Caki2 (cell line): ENCODE results near the gene SYT15. TPM values are rescaled to one million over a fixed set of nuclear protein-coding genes. Genes with fewer than 3 reads are reported as not detected.
"Not testable (repeated sequence)": the region's sequence is repeated elsewhere in the genome, so short reads cannot be mapped to it uniquely, and the experiment has no call there.

Experiments
- DNase-seq: peaks from one replicate; pipeline ENCODE4 v3.0.0-alpha.2; 2015; ENCODE audit warnings: low read depth
- in situ Hi-C: cut with HindIII; loops from 2 replicates; pipeline ENCODE4 v1.10.0; 2016; ENCODE audit warnings: low sequenced_read_pairs, low pct_unique_long_range_greater_than_20kb, mixed read lengths
- total RNA-seq: library from RNA; depleted of rRNA; stranded (reverse); fragments of >200 nt; shearing (Covaris generic); gene quantifications from 2 replicates; pipeline ENCODE4 v1.2.3, GENCODE V29; 2014; ENCODE audit warnings: low replicate concordance; rRNA removed

SYT15 gene
- not detected in 2 replicates for total RNA-seq

DNA sequence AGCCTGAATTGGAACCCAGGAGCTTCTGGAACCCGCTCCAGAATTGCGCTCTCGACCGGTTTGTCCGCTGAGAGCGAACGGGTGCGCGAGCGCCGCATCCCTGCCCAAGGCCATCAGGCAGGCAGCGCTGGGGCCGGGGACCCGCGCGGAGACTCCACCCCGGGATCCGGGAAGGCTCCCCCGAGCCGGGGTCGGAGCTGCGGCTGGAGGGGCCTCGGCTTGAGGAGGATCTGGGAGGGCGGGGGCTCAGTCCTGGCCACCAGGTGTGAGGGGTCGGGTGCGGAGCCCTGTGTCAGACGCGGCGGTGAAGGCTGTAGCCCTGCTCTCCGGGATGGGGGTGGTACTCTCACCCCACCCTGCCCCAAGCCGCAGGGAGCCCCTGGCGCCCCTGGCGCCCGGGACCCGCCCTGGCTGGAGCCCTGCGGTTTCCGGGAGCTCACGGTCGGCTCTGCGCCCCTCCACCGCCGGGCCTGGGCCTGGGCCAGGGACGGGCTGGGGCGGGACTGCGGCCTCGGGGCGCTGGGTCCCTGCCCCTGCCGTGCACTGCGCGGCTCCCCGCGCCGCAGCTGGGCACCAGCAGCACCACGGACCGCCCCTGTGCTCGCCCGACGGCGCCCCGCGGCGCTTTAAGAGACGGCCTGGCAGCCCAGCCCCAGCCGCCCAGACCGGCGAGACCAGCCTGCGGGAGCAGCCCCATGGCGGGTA, at the start of gene SYT15:
TSS of gene SYT15 (plus strand) at position 655 of the 705 bp plus-strand sequence. CDS start at position 696, 41 bp downstream.
- DNase-seq, in situ Hi-C loops: not testable (repeated sequence)

DNA sequence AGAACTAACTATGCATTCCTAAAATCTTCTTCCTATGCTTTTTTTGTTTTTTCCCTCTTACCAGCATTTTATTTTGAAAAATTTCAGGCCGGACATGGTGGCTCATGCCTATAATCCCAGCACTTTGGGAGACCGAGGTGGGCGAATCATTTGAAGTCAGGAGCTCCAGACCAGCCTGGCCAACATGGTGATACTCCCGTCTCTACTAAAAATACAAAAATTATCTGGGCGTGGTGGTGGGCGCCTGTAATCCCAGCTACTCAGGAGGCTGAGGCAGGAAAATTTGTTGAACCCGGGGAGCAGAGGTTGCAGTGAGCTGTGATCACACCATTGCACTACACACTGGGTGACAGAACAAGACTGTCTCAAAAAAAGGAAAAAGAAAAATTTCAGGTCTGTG, 49.2 kb upstream of the SYT15 start:
- DNase-seq, in situ Hi-C loops: not testable (repeated sequence)

DNA sequence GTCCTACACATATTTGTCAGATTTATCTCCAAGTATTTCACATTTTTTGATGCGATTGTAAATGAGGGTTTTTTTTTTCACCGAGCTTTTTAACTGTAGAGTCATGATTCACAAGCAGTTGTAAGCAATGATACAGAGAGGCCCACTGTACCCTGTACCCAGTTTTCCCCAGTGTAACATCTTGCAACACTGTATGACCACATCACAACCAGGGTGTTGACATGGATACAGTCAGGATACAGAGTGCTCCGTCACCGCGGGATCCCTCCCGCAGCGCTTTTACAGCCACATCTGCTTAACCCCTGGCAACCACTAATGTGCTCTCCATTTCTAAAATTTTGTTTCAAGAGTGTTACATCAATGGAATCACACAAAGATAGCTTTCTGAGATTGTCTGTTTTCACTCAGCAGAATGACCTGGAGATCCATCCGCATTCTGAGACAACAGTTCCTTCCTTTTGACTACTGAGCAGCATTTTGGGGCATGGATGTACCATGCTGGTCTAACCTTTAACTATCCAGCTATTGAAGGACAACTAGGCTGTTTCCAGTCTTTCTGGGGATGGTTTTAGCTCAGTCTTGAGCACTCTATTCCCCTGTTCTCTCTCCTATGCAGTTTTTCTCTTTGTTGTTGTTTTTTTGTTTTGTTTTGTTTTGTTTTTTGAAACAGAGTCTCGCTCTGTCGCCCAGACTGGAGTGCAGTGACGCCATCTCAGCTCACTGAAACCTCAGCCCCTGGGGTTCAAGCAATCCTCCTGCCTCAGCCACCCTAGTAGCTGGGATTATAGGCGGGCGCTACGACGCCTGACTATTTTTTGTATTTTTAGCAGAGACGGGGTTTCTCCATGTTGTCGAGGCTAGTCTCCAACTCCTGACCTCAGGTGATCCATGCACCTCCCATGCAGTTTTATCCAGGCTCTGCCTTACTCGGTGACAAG, 48.4 kb upstream of the SYT15 start:
- in situ Hi-C loops = no loop called here
- no peak for DNase-seq

DNA sequence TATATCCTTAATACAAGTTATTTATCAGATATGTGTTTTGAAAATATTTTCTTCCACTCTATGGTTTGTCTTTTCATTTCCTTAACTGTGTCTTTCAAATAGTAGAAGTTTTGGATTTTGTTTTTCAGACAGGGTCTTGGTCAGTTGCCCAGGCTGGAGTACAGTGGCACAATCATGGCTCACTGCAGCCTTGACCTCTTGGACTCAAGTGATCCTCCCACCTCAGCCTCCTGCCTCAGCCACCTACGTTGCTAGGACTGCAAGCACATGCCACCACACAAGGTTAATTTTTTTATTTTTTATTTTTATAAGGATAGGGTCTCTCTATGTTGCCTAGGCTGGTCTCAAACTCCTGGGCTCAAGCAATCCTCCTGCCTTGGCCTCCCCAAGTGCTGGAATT, 46.7 kb upstream of the SYT15 start:
- in situ Hi-C loops = not testable (repeated sequence)

DNA sequence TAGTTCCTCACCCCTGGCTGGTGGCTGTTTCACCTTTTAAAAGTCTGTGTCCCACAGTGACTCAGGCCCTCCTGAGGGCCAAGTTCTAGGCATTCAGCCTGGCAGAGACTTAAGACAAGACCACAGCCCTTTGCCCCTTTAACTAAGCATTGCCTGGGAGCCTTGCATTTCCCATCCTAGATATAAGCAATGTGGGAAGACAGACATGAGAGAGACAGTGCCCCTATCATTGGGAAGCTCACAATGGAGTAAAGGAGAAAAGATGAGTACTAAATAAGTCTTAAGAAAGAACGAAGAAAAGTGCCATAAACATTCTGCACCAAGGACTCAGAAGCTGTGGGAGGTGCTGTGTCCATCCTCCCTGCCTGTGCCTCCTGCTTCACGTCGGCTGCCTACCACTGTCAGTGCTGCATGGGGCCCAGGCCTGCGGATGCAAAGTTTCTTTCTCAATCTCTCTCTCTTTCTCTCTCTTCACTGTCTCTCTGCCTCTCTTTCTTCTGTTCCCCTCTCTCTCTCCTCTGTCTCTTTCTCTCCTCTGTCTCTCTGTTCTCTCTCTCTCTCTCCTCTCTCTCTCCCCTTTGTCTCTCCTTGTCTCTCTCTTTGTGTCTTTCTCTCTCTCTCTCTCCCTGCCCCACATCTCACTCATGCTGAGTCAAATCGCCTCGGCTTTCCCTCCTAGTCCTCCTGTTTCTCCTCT, 44.0 kb upstream of the SYT15 start:
- DNase-seq = no peak
- in situ Hi-C loops = no loop called here

More for the DNA sequence above, 46.7 kb upstream of the SYT15 start:
- DNase-seq = not testable (repeated sequence)

DNA sequence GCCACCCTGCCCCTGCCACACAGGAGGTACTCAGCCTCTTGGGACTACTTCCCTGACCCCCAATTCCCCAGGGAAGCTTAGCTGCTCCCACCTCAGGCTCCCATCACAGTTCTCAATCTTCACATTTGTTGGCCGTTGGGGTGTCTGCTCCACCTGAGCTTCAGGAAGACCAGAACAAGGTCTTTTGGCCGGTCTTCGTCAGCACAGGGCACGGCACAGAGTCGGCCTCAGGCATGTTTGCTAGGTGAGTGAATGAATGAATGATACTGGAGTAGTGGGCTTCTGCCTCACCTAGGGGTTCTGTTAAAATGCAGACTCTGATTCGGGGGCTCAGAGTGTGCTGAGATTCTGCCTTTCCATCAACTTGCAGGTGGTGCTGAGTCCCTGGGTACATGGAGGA, 42.8 kb upstream of the SYT15 start:
- in situ Hi-C loops = no loop called here

DNA sequence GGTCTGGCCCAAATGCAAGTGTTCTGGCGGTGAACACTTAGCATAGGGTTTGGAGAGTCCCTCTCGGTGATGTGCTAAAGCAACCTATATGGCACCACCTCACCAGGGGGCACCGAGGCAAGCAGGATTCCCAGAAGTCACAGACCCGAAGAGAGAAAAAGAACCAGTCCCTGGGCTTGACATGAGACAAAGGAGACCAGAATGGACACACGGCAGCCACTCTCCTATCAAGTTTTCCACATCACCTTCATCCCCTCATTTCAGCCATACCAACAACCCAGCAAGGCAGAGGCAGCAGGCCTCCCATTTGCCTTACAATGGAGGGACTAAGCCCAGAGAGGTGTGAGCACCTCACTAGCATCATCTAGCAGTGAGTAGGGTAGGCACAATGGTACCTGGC, 42.1 kb upstream of the SYT15 start:
- no peak for DNase-seq

More for the DNA sequence above, 42.8 kb upstream of the SYT15 start:
- DNase-seq = no peak

DNA sequence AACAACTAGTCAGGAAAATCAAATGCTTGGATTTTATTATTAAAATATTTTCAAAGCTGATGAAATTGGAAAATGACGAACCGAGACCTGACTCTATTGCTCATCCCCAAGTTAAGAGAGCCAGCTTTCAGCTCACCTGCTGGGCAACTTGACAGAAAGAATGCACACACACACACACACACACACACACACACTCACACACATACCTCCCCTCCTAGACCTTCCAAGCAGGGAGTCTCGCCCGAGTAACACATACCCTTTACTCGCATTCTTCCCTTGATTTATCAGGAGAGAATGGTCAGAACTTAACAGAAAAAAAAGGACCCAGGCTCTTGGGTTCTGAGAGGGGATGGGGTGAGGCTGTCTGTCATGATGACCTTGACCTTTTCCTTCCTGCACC, 41.6 kb upstream of the SYT15 start:
- DNase-seq = no peak
- in situ Hi-C loops = no loop called here

More for the DNA sequence above, 42.1 kb upstream of the SYT15 start:
- in situ Hi-C loops = no loop called here

DNA sequence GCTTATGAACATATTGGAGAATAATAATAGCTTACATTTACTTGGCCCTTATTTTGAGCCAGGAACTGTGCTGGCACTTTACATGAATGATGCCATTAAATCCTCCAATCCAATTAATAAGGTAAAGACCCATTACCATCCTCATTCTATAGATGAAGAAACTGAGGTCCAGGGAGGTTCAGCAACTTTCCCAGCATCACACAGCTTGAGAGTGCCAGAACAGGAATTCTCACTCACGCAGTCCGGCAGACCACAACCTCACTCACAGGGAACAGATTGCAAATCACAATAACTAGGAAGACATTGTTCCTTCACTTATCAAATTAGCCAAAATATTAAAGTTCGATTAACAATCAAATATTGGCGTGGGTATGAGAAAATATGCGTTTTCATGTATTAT, 40.8 kb upstream of the SYT15 start:
- no peak for DNase-seq
- in situ Hi-C loops = no loop called here

DNA sequence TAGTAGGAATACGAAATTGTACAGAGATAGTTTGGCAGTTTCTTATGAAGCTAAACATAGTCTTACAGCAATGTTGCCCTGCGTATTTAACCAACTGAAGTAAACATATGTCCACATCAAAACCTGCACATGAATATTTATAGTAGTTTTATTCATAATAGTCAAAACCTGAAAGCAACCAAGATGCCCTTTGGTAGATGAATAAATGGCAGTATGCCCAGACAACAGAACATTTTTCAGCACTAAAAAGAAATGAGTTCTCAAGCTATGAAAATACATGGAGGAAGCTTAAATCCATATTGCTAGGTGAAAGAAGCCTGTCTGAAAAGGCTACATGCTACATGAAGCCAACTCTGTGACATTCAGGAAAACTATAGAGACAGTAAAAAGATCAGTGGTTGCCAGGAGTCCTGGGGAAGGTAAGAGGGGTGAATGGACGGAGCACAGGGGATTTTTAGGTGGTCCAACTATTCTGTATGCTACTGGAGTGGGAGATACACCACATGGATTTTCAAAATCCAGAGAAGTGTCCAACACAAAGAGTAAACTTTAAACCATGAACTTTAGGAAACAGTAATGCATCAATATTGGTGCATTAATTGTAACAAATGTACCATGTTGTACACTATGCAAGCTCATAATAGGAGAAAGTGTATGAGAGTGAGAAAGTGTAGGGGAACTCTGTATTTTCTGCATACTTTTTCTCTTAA, 40.1 kb upstream of the SYT15 start:
- no peak for DNase-seq
- in situ Hi-C loops = no loop called here

DNA sequence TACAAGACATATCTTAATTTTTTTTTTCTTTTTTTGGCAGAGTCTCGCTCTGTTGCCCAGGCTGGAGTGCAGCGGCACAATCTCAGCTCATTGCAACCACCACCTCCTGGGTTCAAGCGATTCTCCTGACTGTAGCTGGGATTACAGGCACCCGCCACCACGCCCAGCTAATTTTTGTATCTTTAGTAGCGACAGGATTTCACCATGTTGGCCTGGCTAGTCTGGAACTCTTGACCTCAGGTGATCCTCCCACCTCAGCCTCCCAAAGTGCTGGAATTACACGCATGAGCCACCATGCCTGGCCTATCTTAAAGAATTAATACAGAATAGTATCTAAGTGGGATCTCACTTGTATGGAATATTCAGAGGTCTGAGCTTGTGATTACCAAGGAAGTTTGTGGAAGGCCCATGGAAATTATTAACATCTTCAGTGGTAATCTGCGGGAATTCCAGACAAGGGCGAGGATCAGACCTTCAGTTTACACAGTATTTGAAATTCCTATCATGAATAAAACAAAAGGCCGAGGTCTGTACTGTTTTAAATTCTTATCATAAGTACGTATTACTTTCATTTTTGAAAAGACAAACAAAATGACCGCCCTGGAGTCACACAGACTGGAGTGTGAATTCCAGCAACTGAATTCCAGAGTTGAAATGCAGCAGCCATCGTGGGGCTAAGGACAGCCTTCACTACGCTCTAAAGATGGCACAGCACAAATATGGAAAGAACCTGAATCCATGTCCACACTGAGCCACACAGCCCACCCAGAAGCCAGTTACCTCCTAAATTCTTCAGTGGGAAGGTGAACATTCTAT, 39.1 kb upstream of the SYT15 start:
- peak; percentile 98 for DNase-seq
- in situ Hi-C loops = no loop called here

DNA sequence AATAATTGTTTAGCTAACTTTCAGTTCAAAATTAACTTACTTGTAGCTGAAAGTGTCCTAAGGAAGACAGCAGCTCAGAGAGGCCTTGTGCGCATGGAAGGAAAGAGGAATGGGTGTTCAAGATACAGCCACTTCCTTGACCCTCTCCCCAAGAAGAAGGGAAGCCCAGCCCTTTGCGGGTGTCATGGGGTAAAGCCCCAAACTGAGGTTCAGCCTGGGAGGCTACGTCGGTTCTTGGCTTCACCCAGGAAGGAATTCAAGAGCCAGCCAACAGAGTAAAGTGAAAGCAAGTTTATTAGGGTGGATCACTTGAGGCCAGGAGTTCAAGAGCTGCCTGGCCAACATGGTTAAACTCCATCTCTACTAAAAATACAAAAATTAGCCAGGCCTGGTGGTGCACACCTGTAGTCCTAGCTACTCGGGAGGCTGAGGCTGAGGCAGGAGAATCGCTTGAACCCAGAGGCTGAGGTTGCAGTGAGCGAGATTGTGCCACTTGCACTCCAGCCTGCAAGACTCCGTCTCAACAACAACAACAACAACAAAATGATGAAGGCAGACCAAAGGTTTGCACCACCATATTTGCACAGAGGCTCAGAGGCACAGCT, 38.4 kb upstream of the SYT15 start:
- in situ Hi-C loops = no loop called here
- DNase-seq = no peak

DNA sequence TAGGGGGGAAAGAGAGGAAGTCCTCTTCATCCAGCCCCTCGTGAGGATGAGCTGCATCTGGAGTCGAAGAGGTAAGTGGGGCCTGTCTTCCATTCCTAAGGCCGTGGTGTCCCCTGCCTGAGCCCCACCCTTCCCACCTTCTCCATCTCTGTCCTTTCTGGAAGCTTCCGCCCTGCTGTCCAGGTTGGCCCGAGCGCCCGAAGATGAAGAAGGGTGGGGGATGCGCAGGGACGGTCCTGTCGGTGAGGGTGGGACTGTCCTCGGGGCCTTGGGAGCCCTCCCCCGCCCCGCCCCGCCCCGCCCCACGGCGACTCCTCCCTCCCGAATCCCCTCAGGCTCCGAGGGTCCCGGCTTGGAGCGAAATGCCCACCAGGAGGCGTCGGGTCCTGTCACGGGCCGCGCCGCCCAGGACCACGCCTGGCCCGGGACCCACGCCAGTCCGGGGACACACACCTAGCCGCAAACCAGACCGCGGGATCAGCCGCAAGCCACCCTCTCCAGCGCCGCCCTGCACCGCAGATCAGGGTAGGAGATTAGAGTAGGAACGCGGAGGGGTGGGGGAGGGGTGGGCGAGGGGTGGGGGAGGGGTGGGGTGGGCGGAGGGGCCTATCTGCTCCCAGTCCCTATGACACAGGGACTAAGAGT, 37.8 kb upstream of the SYT15 start:
- no peak for DNase-seq
- in situ Hi-C loops = no loop called here

DNA sequence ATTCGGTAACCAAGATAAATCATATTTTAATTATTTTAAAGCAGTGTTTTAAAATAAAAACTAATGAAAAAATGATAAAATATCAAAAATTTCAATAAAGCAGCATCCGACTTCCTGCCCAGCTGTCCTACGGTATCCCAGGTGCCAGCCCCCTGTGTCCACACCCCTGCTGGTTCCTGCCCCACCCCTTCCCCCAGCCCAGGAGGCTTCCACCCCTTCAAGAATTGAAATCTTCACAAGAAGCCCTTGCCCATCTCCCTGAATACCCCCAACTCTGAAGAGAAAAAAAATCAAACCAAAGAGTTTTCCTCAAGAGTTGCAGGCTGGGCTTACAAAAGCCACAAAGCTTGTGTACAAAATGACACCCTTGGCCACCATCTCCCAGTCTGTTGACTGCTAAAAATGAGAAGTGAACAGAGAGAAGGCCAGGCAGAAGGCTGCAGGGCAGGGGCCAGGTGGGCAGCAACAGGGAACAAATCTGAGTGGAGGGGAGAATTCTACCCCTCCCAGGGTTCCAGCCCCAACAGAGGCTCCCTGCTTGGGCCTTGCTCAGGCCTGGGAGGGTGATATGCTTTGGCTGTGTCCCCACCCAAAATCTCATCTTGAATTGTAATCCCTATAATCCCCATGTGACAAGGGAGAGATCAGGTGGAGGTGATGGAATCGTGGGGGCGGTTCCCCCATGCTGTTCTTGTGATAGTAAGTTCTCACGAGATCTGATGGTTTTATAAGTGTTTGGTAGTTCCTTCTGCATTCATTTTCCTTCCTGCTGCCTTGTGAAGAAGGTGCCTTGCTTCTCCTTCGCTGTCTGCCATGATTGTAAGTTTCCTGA, 37.0 kb upstream of the SYT15 start:
- no peak for DNase-seq
- in situ Hi-C loops = no loop called here

DNA sequence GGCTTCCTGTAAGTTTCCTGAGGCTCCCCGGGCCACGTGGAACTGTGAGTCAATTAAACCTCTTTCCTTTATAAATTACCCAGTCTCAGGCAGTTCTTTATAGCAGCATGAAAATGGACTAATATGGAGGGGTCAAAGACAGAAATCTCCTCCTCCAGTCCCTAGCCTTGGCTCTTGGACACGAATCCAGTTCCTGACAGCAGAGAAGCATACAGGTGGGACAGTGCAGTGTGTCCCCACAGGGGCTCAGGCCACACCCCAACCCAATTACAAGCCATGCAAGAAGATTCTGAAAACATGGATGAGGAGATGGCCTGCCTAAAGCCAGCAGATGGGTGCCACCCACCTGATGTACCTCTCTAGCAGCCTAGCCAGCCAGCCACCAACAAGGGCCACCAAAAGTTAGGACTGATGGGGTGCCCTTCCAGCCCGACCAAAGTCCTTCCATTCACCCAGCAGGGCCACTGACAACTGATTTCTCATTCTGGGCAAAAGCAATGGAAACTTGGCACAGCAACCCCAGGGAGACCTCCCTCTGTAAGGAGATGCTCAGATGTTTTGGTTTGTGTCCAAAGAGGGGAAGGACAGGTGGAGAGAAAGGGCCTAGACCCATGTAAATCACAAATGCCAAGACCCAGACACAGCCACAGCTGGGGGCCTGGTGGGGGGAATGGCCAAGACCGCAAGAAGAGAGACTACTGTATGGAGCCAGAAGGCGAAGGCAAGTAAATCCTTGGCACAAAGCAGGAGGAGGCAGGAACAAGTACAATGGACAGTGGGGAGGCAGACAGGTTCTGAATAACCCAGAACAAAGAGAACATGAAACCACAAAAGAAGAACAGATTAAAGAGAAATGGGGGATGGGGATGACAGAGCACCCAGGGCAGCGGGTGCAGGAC, 36.1 kb upstream of the SYT15 start:
- no peak for DNase-seq

More for the DNA sequence above, 36.1 kb upstream of the SYT15 start:
- in situ Hi-C loops = no loop called here
